ENCODE measurements around the gene ANKS1B.

- TF ChIP-seq CTCF (IDR thresholded peaks at IDR 0.05) = no peak
- no peak for TF ChIP-seq POLR2A (IDR thresholded peaks at IDR 0.05)
Measured at GRCh38 chr12:98817742-98818141, 1167.0 kb downstream of the ANKS1B start.

Measured in Peyer's patch (tissue), 4 donors.